ENCODE results near the gene OR51A2. TPM values are rescaled to one million over a fixed set of nuclear protein-coding genes. Genes with fewer than 3 reads are reported as not detected.

OR51A2 gene
- total RNA-seq, 2 donors from 2014 or later, result not detected

Other genes starting within 250 kb of the OR51A2 start
- gene OR51F1, start 185.8 kb downstream of the OR51A2 start, total RNA-seq, result not detected
- not detected for gene OR52R1, start 151.3 kb downstream of the OR51A2 start, total RNA-seq
- gene OR51F2, start 134.4 kb downstream of the OR51A2 start, total RNA-seq, result not detected
- gene OR51S1, start 106.5 kb downstream of the OR51A2 start, total RNA-seq, result not detected
- not detected for gene OR51T1, start 73.8 kb downstream of the OR51A2 start, total RNA-seq
- gene OR51A7, start 51.9 kb downstream of the OR51A2 start, total RNA-seq, result not detected
- not detected for gene OR51G2, start 36.4 kb downstream of the OR51A2 start, total RNA-seq
- gene OR51G1, start 31.4 kb downstream of the OR51A2 start, total RNA-seq, result not detected
- not detected for gene OR51A4, start 8.1 kb downstream of the OR51A2 start, total RNA-seq
- gene OR51L1, start 39.1 kb upstream of the OR51A2 start, total RNA-seq, result not detected
- gene OR52J3, start 90.8 kb upstream of the OR51A2 start, total RNA-seq, result not detected
- gene OR52E2, start 103.9 kb upstream of the OR51A2 start, total RNA-seq, result not detected
- not detected for gene OR52E1, start 113.9 kb upstream of the OR51A2 start, total RNA-seq
- gene OR52A5, start 182.6 kb upstream of the OR51A2 start, total RNA-seq, result not detected
- not detected for gene OR52A1, start 199.0 kb upstream of the OR51A2 start, total RNA-seq
- gene OR51V1, start 245.0 kb upstream of the OR51A2 start, total RNA-seq, result not detected

All from left colon (tissue), 2 donors.